HepG2 (cell line): ENCODE results near the gene ABHD4. TPM values are rescaled to one million over a fixed set of nuclear protein-coding genes. Genes with fewer than 3 reads are reported as not detected.

Experiments used
- AHR ChIP-seq: IDR thresholded peaks from 2 replicates; pipeline ENCODE4 v1.6.1; 2018; ENCODE audit warnings: missing genetic modification reagents, missing compliant biosample characterization
- BORCS8-MEF2B ChIP-seq: sonication (generic); formaldehyde crosslinking; IDR thresholded peaks from 2 replicates; pipeline ENCODE4 v1.8.0; 2022; ENCODE audit warnings: mild to moderate bottlenecking, missing genetic modification reagents
- CCAR2 ChIP-seq: fragments of 200-400 bp; formaldehyde crosslinking; optimal IDR thresholded peaks from 2 replicates; pipeline ENCODE3; 2018; ENCODE audit warnings: low read depth, mild to moderate bottlenecking, low read length, moderate library complexity
- DNMT1 ChIP-seq: sonication (generic); formaldehyde crosslinking; IDR thresholded peaks from 2 replicates; pipeline ENCODE4 v1.5.1; 2020; ENCODE audit warnings: mild to moderate bottlenecking, missing genetic modification reagents
- HIVEP1 ChIP-seq: sonication (generic); formaldehyde crosslinking; IDR thresholded peaks from 2 replicates; pipeline ENCODE4 v1.4.0; 2020; ENCODE audit warnings: mild to moderate bottlenecking, missing genetic modification reagents
- KIAA2018 ChIP-seq: sonication (generic); formaldehyde crosslinking; IDR thresholded peaks from 2 replicates; pipeline ENCODE4 v1.5.0; 2020; ENCODE audit warnings: mild to moderate bottlenecking, missing genetic modification reagents, borderline replicate concordance
- NFKB2 ChIP-seq: sonication (generic); formaldehyde crosslinking; IDR thresholded peaks from 2 replicates; pipeline ENCODE4 v1.4.0; 2020; ENCODE audit warnings: missing genetic modification reagents, borderline replicate concordance
- NFRKB ChIP-seq: fragments of 450-650 bp; IDR thresholded peaks from 2 replicates; pipeline ENCODE4 v1.6.1; 2017
- RCOR2 ChIP-seq: IDR thresholded peaks from 2 replicates; pipeline ENCODE4 v1.6.1; 2016; ENCODE audit warnings: missing biosample characterization, missing genetic modification reagents
- SOX5 ChIP-seq: IDR thresholded peaks from 2 replicates; pipeline ENCODE4 v1.6.1; 2016; ENCODE audit warnings: borderline replicate concordance
- TERF1 ChIP-seq: sonication (generic); formaldehyde crosslinking; IDR thresholded peaks from 2 replicates; pipeline ENCODE4 v1.8.0; 2022; ENCODE audit warnings: mild to moderate bottlenecking, missing genetic modification reagents, moderate library complexity
- THAP7 ChIP-seq: sonication (generic); formaldehyde crosslinking; IDR thresholded peaks from 2 replicates; pipeline ENCODE4 v1.8.1; 2023; ENCODE audit warnings: mild to moderate bottlenecking, missing genetic modification reagents
- ZFX ChIP-seq: sonication (generic); formaldehyde crosslinking; IDR thresholded peaks from 2 replicates; pipeline ENCODE4 v1.4.0; 2020; ENCODE audit warnings: mild to moderate bottlenecking, low read depth, missing genetic modification reagents, moderate library complexity
- ZNF205 ChIP-seq: IDR thresholded peaks from 2 replicates; pipeline ENCODE4 v1.6.1; 2018; ENCODE audit warnings: missing biosample characterization, missing genetic modification reagents
- ZNF224 ChIP-seq: sonication (generic); formaldehyde crosslinking; IDR thresholded peaks from 2 replicates; pipeline ENCODE4 v1.5.0; 2020; ENCODE audit warnings: mild to moderate bottlenecking, missing genetic modification reagents
- ZNF672 ChIP-seq: sonication (generic); formaldehyde crosslinking; IDR thresholded peaks from 2 replicates; pipeline ENCODE4 v1.8.1; 2022; ENCODE audit warnings: missing genetic modification reagents
- ZNF724P ChIP-seq: sonication (generic); formaldehyde crosslinking; IDR thresholded peaks from 2 replicates; pipeline ENCODE4 v1.8.0; 2022; ENCODE audit warnings: missing genetic modification reagents, borderline replicate concordance
- ZNF891 ChIP-seq: sonication (generic); formaldehyde crosslinking; IDR thresholded peaks from 2 replicates; pipeline ENCODE4 v1.5.0; 2020; ENCODE audit warnings: mild to moderate bottlenecking, missing genetic modification reagents
- polyA plus RNA-seq, 8 experiments: library from polyadenylated mRNA; depleted of rRNA in 3 of 8; stranded (reverse) in 7 of 8; unstranded in 1 of 8; fragments of >200 nt; fragmentation: Illumina TruSeq in 4 of 8; extraction: Trizol in 4 of 8; gene quantifications; 2 replicates each; pipeline versions ENCODE4 v1.2.1 to v1.2.3, GENCODE V29; 2011 to 2016; ENCODE audit warnings: low read depth in 4 of 8, missing spikeins in 1 of 8, mixed read lengths in 1 of 8; ENCODE audit not compliant: insufficient read depth in 1 of 8
- total RNA-seq, 5 experiments: library from RNA; depleted of rRNA; stranded (reverse); fragments of >200 nt; fragmentation: Illumina TruSeq; extraction: Trizol; gene quantifications; 2 replicates each; pipeline ENCODE4 v1.2.3, GENCODE V29; 2016; ENCODE audit warnings: low read depth in 1 of 5

ABHD4 gene
- total and polyA plus RNA-seq, 2 of the 13 experiments (the other 11 are each of a cell fraction or from before 2014, with no cell fraction given) = 16.1 to 47.5 TPM

GRCh38 chr14:22561661-22562579, 36.2 kb upstream of the ABHD4 start (continued):
- no peak for TF ChIP-seq KIAA2018
- TF ChIP-seq CCAR2 = no peak
- TF ChIP-seq NFKB2 = no peak
- no peak for TF ChIP-seq ZNF205
- no peak for TF ChIP-seq HIVEP1 (CRISPR knock-in tag)
- TF ChIP-seq BORCS8-MEF2B = no peak
- TF ChIP-seq NFRKB = no peak
- TF ChIP-seq THAP7 (CRISPR knock-in tag) = no peak
- no peak for TF ChIP-seq ZNF891 (CRISPR knock-in tag)
- TF ChIP-seq ZFX = no peak
- no peak for TF ChIP-seq AHR (CRISPR knock-in tag)
- TF ChIP-seq ZNF724P (CRISPR knock-in tag) = no peak
- no peak for TF ChIP-seq ZNF224 (CRISPR knock-in tag)
- no peak for TF ChIP-seq ZNF672 (CRISPR knock-in tag)
- TF ChIP-seq SOX5 (CRISPR knock-in tag) = no peak
- 0 out of 2 replicates have a peak, but pooled peaks have one; percentile 35 for TF ChIP-seq DNMT1 (CRISPR knock-in tag)
- no peak for TF ChIP-seq RCOR2
- no peak for TF ChIP-seq TERF1 (CRISPR knock-in tag)
